Fibroblast of lung (primary cell): Measurements from ENCODE around the gene CTDSP2. TPM values are rescaled to one million over a fixed set of nuclear protein-coding genes. Genes with fewer than 3 reads are reported as not detected.

Experiments
- DNase-seq, 2 donors: peaks; one replicate each; pipeline versions ENCODE4 v3.0.0 to v3.0.0-alpha.2; 2010; ENCODE audit warnings: low read depth in 2 of 2
- H2AFZ ChIP-seq: 2 replicates; pipeline ENCODE4 v1.5.1; 2012; ENCODE audit warnings: low read length, control low read depth, inconsistent platforms
- H3K27ac ChIP-seq: 2 replicates; pipeline ENCODE4 v1.5.1; 2011; ENCODE audit warnings: low read length, control low read depth; ENCODE audit not compliant: insufficient read depth
- H3K27me3 ChIP-seq: 2 replicates; pipeline ENCODE4 v1.5.1; 2011; ENCODE audit warnings: mild to moderate bottlenecking, low read length; ENCODE audit not compliant: control insufficient read depth, insufficient read depth
- H3K36me3 ChIP-seq: 2 replicates; pipeline ENCODE4 v1.5.1; 2011; ENCODE audit warnings: low read length; ENCODE audit not compliant: control insufficient read depth, insufficient read depth
- H3K4me1 ChIP-seq: 2 replicates; pipeline ENCODE4 v1.5.1; 2011; ENCODE audit warnings: low read length; ENCODE audit not compliant: control insufficient read depth, insufficient read depth; ENCODE audit errors: extremely low read depth
- H3K4me2 ChIP-seq: 2 replicates; pipeline ENCODE4 v1.5.1; 2011; ENCODE audit warnings: low read length, control low read depth; ENCODE audit not compliant: insufficient read depth; ENCODE audit errors: extremely low read depth
- H3K4me3 ChIP-seq, 4 experiments: fragments of 200-600 bp in 1 of 4; sonication (generic) in 1 of 4; replicated peaks in 1 of 4; 2 replicates each; pipeline ENCODE4 v1.5.1; 2011 to 2016; ENCODE audit warnings: low read length in 4 of 4, low read depth in 3 of 4, mild to moderate bottlenecking in 3 of 4, control low read depth in 2 of 4, inconsistent platforms in 1 of 4, mixed read lengths in 1 of 4; ENCODE audit not compliant: insufficient read depth in 1 of 4; ENCODE audit errors: control extremely low read depth in 1 of 4
- H3K79me2 ChIP-seq: 2 replicates; pipeline ENCODE4 v1.5.1; 2012; ENCODE audit warnings: mild to moderate bottlenecking, low read length, inconsistent platforms; ENCODE audit not compliant: control insufficient read depth, insufficient read depth
- H3K9ac ChIP-seq: 2 replicates; pipeline ENCODE4 v1.5.1; 2011; ENCODE audit warnings: mild to moderate bottlenecking, low read length, control low read depth; ENCODE audit not compliant: insufficient read depth
- H3K9me3 ChIP-seq: 2 replicates; pipeline ENCODE4 v1.5.1; 2012; ENCODE audit warnings: low read depth, low read length; ENCODE audit not compliant: control insufficient read depth, insufficient read depth
- H4K20me1 ChIP-seq: 2 replicates; pipeline ENCODE4 v1.5.1; 2011; ENCODE audit warnings: low read length; ENCODE audit not compliant: control insufficient read depth, insufficient read depth; ENCODE audit errors: extremely low read depth
- CTCF ChIP-seq, 2 donors: IDR thresholded peaks in 1 of 2; conservative IDR thresholded peaks in 1 of 2; 1 replicate in 1 of 2; 2 replicates in 1 of 2; pipeline ENCODE4 v1.5.1; 2011 to 2012; ENCODE audit warnings: low read length in 2 of 2, control low read depth in 1 of 2, inconsistent platforms in 1 of 2, low read depth in 1 of 2, mild to moderate bottlenecking in 1 of 2
- EZH2 ChIP-seq: IDR thresholded peaks from 2 replicates; pipeline ENCODE4 v1.5.1; 2012; ENCODE audit warnings: low read length, control low read depth, mild to moderate bottlenecking; ENCODE audit errors: missing control alignments
- polyA plus RNA-seq, 2 donors: library from polyadenylated mRNA; depleted of rRNA in 1 of 2; stranded (reverse) in 1 of 2; unstranded in 1 of 2; fragments of >200 nt; gene quantifications; 2 replicates each; pipeline ENCODE4 v1.2.1, GENCODE V29; 2011 to 2012; ENCODE audit warnings: missing spikeins in 1 of 2
- total RNA-seq: library from RNA; depleted of rRNA; stranded (reverse); fragments of >200 nt; gene quantifications from 2 replicates; pipeline ENCODE4 v1.2.1, GENCODE V29; 2014

Gene CTDSP2
- total and polyA plus RNA-seq, 2 donors (not counting 1 experiment from before 2014, with no cell fraction given), result 92.0 to 208 TPM

- H3K9me3 ChIP-seq, result no peaks in the 10 kb centered on the region
Observed at GRCh38 chr12:57800965-57801364, 45.6 kb downstream of the CTDSP2 start.

GRCh38 chr12:57797933-57798332 lies 48.6 kb downstream of the CTDSP2 start:
- peaks cover 6% of the 10 kb centered on the region for H3K36me3 ChIP-seq
- H2AFZ ChIP-seq, result no peak overlapping the region
- no peak for DNase-seq
- TF ChIP-seq EZH2, result no peak
- no peak for TF ChIP-seq CTCF (conservative IDR thresholded peaks at IDR 0.05 in 1 of 2, IDR thresholded peaks at IDR 0.05 in 1 of 2; ENCODE audit: low read depth in 1 of 2, low read length in 2 of 2)
- H3K79me2 ChIP-seq, result no peaks in the 10 kb centered on the region
- H3K9me3 ChIP-seq, result no peaks in the 10 kb centered on the region
- H3K4me2 ChIP-seq, result no peak overlapping the region
- no peak overlapping the region for H3K27ac ChIP-seq
- H3K9ac ChIP-seq, result no peak overlapping the region
- H3K27me3 ChIP-seq, result no peaks in the 10 kb centered on the region
- H3K4me1 ChIP-seq, result peaks cover 8% of the 10 kb centered on the region
- no peaks in the 10 kb centered on the region for H4K20me1 ChIP-seq
- no peak overlapping the region for H3K4me3 ChIP-seq

More at GRCh38 chr12:57800965-57801364, 45.6 kb downstream of the CTDSP2 start:
- Histone ChIP-seq H3K9ac (no peak overlapping the region), H3K36me3 (peaks cover 7% of the 10 kb centered on the region), H3K4me1 (no peaks in the 10 kb centered on the region), H3K27ac (no peak overlapping the region), H2AFZ (no peak overlapping the region), H3K4me2 (no peak overlapping the region), H3K4me3 (no peak overlapping the region), H3K27me3 (no peaks in the 10 kb centered on the region), H4K20me1 (no peaks in the 10 kb centered on the region), H3K79me2 (no peaks in the 10 kb centered on the region)
- DNase-seq, result no peak
- no peak for TF ChIP-seq CTCF (conservative IDR thresholded peaks at IDR 0.05 in 1 of 2, IDR thresholded peaks at IDR 0.05 in 1 of 2; ENCODE audit: low read depth in 1 of 2, low read length in 2 of 2)
- TF ChIP-seq EZH2, result no peak

- H3K4me3 ChIP-seq, result no peak overlapping the region
- H3K4me1 ChIP-seq, result peaks cover 8% of the 10 kb centered on the region
- TF ChIP-seq CTCF (conservative IDR thresholded peaks at IDR 0.05 in 1 of 2, IDR thresholded peaks at IDR 0.05 in 1 of 2; ENCODE audit: low read depth in 1 of 2, low read length in 2 of 2) (no peak), EZH2 (no peak)
- no peak overlapping the region for H3K9ac ChIP-seq
- no peak overlapping the region for H3K27ac ChIP-seq
- no peaks in the 10 kb centered on the region for H3K79me2 ChIP-seq
- H2AFZ ChIP-seq, result no peak overlapping the region
- H3K4me2 ChIP-seq, result no peak overlapping the region
- H3K36me3 ChIP-seq, result peaks cover 3% of the 10 kb centered on the region
- no peak for DNase-seq
- no peaks in the 10 kb centered on the region for H3K9me3 ChIP-seq
- H4K20me1 ChIP-seq, result no peaks in the 10 kb centered on the region
- H3K27me3 ChIP-seq, result no peaks in the 10 kb centered on the region
Observed at GRCh38 chr12:57796996-57797395, 49.5 kb downstream of the CTDSP2 start.
